BLaER1 treated with 17β-estradiol and CSF1 and Interleukin-3, amounts not matched to agents 10 nM and 100 nM (cell line): ENCODE data around the gene MBTPS2.
A peak's percentile ranks its signal among the peaks of the same experiment; 100 is the strongest.

Source experiments
- H3K27ac ChIP-seq, 11 experiments: shearing (Covaris generic); formaldehyde crosslinking; 2 replicates each; pipeline ENCODE4 v1.8.1; 2022
- H3K27me3 ChIP-seq, 11 experiments: shearing (Covaris generic); formaldehyde crosslinking; 2 replicates each; pipeline ENCODE4 v1.8.1; 2022
- H3K36me3 ChIP-seq, 11 experiments: shearing (Covaris generic); formaldehyde crosslinking; 2 replicates each; pipeline ENCODE4 v1.8.1; 2022
- H3K4me1 ChIP-seq, 10 experiments: shearing (Covaris generic); formaldehyde crosslinking; 2 replicates each; pipeline ENCODE4 v1.8.1; 2022
- H3K4me2 ChIP-seq, 11 experiments: shearing (Covaris generic); formaldehyde crosslinking; 2 replicates each; pipeline ENCODE4 v1.8.1; 2022
- H3K4me3 ChIP-seq, 10 experiments: shearing (Covaris generic); formaldehyde crosslinking; 2 replicates each; pipeline ENCODE4 v1.8.1; 2022
- H3K9ac ChIP-seq, 11 experiments: shearing (Covaris generic); formaldehyde crosslinking; 2 replicates each; pipeline ENCODE4 v1.8.1; 2022
- H3K9me3 ChIP-seq, 11 experiments: shearing (Covaris generic); formaldehyde crosslinking; replicated peaks in 1 of 11; 2 replicates each; pipeline ENCODE4 v1.8.1; 2022
- H4K20me1 ChIP-seq, 11 experiments: shearing (Covaris generic); formaldehyde crosslinking; 2 replicates each; pipeline ENCODE4 v1.8.1; 2022
- Cebpa-rat ChIP-seq, 11 experiments: shearing (Covaris generic); IDR thresholded peaks; 2 replicates each; pipeline ENCODE4 v1.8.1; 2022

Gene MBTPS2

DNA sequence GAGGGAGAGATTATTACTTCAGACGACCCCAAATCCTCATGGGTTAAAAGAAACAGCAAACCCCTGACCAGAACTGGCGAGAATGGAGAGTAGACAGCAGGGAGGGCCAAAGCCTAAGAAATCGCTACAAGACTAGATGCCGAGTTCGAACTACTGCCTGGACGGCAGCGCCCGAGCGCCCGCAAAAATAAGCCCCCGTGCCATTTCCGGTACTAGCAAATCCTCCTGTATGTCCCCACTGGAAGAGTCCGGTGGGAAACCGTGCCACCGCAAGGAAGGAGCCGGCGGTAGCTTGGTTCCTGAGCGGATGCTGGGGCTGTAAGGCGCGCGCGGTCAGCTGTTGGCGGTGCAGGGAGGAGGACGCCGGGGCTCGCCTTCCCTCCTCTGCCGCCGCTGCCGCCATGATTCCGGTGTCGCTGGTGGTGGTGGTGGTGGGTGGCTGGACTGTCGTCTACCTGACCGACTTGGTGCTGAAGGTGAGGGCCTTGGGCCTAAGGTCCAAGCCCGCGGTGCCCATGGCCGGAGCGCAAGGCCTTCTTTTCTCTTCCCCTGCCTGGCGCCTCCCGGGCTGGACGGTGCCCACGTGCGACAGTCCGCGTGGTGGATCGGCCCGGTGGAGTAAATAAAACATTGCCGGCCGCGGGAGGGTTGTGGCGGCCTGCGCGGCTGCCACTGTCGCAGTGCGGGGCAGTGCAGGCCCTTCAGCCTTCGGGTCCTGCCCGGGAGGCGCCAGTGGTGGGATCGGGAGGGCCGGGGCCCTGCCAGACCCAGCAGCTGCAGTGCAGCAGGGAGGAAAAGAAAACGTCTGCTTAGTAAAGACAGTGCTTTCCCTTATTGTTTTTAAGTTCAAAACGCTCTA is at the start of gene MBTPS2:
Gene MBTPS2, plus strand, starts transcription at position 284 of the 859 bp plus-strand sequence. Its CDS starts 118 bp downstream, at position 402.
- no peaks in the 10 kb centered on the region for H3K27me3 ChIP-seq
- peaks cover 0 to 10% (median 0%) of the 10 kb centered on the region in 10 experiments; a peak in 5 of 20 replicates for H3K4me1 ChIP-seq
- H4K20me1 ChIP-seq: no peaks in the 10 kb centered on the region
- peak within 1 kb of the TSS; percentile 76 to 95 (median 92) for H3K27ac ChIP-seq
- peak within 1 kb of the TSS; percentile 80 to 97 (median 92) for H3K9ac ChIP-seq
- peak within 1 kb of the TSS; percentile 47 to 79 (median 67) for H3K4me2 ChIP-seq
- H3K9me3 ChIP-seq: no peaks in the 10 kb centered on the region
- peak within 1 kb of the TSS; percentile 49 to 83 (median 76) for H3K4me3 ChIP-seq
- TF ChIP-seq Cebpa-rat (IDR thresholded peaks at IDR 0.05): no peak
- peaks cover 0 to 14% (median 5%) of the 10 kb centered on the region in 11 experiments; a peak in 12 of 22 replicates for H3K36me3 ChIP-seq

DNA sequence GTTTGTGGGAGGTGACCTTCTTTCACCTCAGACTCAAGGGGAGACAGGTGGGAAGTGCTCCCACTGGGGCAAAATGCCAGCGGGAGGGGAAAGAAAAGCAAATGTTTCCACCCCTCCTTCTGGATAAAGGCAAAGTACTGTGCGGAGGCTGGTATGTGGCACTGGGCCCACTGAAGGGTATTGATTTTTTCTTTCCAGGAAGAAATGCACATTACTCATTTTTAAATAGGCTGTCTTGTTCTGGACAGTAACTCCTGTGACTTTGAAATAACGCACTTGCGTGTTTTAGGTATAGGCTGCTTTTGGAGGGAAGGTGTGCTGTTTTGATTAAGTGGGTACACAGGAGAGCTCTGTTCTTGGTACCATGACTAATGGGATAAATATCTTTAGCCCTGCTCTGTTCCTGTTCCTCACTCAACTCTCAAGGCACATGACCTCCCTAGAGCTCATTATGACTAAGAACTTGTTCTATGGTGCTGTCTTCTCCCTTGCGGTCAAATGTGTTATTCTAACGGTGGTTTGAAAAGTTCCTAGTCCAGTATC is 40.7 kb upstream of the MBTPS2 start:
- no peak overlapping the region for H3K9ac ChIP-seq
- no peaks in the 10 kb centered on the region for H3K27me3 ChIP-seq
- H3K4me2 ChIP-seq: no peak overlapping the region
- TF ChIP-seq Cebpa-rat (IDR thresholded peaks at IDR 0.05): no peak
- H3K9me3 ChIP-seq: no peaks in the 10 kb centered on the region
- H3K4me1 ChIP-seq: no peaks in the 10 kb centered on the region
- H3K27ac ChIP-seq: no peak overlapping the region
- no peaks in the 10 kb centered on the region for H3K36me3 ChIP-seq
- no peaks in the 10 kb centered on the region for H4K20me1 ChIP-seq
- H3K4me3 ChIP-seq: no peak overlapping the region

DNA sequence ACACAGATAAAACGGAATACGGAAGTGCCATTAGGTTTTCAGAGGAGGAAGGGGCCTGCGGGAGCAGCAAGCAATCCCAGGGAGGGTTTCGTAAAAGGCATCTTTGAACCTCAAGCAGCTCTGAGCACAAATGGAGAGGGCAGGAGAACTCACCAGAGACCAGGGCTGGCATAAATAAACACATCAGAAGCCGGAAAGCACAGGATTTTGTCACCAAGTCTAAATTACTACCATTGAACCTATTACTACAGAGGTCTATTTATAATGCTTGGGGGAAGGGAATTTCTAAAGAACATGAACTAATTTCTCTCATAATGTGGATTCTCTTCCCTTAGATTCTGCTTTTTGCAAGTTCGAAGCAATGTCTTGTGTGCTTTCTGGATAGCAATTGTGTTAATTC is 39.6 kb upstream of the MBTPS2 start:
- H3K9ac ChIP-seq: no peak overlapping the region
- H3K27me3 ChIP-seq: no peaks in the 10 kb centered on the region
- H3K4me3 ChIP-seq: no peak overlapping the region
- no peaks in the 10 kb centered on the region for H3K36me3 ChIP-seq
- no peaks in the 10 kb centered on the region for H3K4me1 ChIP-seq
- H3K27ac ChIP-seq: no peak overlapping the region
- no peaks in the 10 kb centered on the region for H4K20me1 ChIP-seq
- no peaks in the 10 kb centered on the region for H3K9me3 ChIP-seq
- TF ChIP-seq Cebpa-rat (IDR thresholded peaks at IDR 0.05): no peak
- no peak overlapping the region for H3K4me2 ChIP-seq

DNA sequence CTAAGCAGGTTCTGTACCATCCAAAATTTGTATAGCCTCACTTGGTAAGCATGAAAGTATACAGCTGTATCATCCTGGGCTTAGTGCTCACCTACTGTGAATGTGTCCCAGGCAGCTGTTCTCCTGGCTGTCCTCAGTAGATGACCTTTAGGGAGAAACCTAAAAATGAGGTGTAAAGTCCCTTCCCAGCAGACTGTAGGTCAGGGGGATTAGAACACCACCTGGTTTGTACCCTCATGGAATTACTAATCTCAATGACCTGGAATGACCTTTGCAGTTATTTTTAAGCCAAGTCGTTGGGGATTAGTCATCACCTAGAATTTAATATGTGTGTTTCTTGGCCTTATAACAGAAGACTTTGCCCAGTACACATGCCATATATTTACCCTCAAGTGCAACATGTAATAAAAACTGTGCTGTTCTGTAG is 39.1 kb upstream of the MBTPS2 start:
- Histone ChIP-seq H3K4me2 (no peak overlapping the region), H3K27ac (no peak overlapping the region)

DNA sequence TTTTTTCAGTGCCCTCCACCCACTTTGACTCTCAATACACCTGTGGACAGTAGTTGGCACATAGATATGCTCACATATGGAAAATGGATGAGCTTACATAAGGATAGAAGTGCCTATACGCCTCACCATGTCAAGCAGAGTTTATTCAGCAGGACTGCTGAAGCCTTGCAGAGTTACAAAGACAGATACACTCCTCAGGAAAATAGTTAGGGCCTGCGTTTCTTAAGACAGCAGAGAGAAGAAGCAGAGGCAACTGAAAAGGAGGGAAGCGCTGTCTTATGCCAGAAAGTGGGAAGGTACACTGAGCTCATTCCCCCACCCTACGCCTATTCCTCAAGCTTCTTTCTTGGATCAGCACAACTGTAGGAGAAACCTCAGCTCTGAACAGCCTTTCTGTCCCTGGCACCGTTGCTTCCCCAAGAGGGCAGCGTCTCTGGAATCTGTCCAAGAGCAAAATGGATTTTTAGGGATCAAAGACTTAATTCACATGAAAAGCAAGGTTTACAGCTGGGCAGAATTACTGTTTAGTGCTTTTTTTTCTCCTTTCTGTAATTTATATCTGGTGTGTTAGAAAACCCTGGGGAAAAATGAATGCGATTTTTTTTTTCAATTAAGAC is 37.3 kb upstream of the MBTPS2 start:
- Histone ChIP-seq H3K4me1 (no peaks in the 10 kb centered on the region), H4K20me1 (no peaks in the 10 kb centered on the region), H3K9ac (no peak overlapping the region), H3K27me3 (no peaks in the 10 kb centered on the region), H3K4me3 (no peak overlapping the region), H3K36me3 (no peaks in the 10 kb centered on the region), H3K9me3 (no peaks in the 10 kb centered on the region), H3K27ac (no peak overlapping the region), H3K4me2 (no peak overlapping the region)
- TF ChIP-seq Cebpa-rat (IDR thresholded peaks at IDR 0.05): no peak

More for the DNA sequence above, 39.1 kb upstream of the MBTPS2 start:
- Histone ChIP-seq H3K9ac (no peak overlapping the region), H4K20me1 (no peaks in the 10 kb centered on the region), H3K36me3 (no peaks in the 10 kb centered on the region), H3K4me3 (no peak overlapping the region), H3K4me1 (no peaks in the 10 kb centered on the region), H3K9me3 (no peaks in the 10 kb centered on the region), H3K27me3 (no peaks in the 10 kb centered on the region)
- no peak for TF ChIP-seq Cebpa-rat (IDR thresholded peaks at IDR 0.05)

DNA sequence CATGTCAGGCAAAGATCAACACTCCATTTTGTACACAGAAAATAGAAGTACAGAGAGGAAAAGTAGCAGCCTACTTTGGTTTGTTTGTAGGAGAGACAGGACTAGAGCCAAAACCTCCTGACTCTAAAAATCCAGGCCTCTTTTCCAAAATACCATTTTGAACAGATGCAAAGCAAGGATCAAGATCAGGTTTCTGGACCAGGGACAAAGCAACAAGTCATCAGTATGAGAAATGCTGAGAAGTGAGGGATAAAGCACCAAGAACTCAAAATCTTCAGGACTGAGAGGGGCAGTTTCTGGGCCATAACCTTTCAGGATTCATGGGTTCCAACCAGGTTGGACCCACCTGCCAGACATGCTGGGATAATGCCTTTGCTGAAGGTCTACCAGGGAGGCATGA is 36.6 kb upstream of the MBTPS2 start:
- TF ChIP-seq Cebpa-rat (IDR thresholded peaks at IDR 0.05): no peak
- Histone ChIP-seq H3K4me3 (no peak overlapping the region), H3K4me1 (no peaks in the 10 kb centered on the region), H3K36me3 (no peaks in the 10 kb centered on the region), H3K27ac (no peak overlapping the region), H3K9me3 (no peaks in the 10 kb centered on the region), H3K4me2 (no peak overlapping the region), H3K9ac (no peak overlapping the region), H3K27me3 (no peaks in the 10 kb centered on the region), H4K20me1 (no peaks in the 10 kb centered on the region)

DNA sequence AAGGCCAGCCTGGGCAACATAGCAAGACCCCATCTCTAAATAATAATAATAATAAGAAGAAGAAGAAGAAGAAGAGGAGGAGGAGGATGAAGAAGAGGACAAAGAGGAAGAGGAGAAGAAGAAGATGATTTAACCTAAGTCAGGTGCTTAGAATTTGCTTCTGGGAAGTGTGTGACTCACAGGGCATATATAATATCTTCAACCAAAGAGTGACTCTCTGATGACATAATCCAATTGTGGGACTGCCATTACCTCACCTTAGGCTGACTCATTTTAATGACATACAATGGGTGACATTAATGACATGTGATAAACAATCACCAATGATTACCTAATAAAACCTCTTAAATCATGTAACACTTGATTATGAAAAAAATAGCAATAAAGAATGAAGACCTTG is 32.7 kb upstream of the MBTPS2 start:
- Histone ChIP-seq H3K36me3 (no peaks in the 10 kb centered on the region), H3K27ac (no peak overlapping the region), H3K9me3 (peaks cover 0 to 5% (median 0%) of the 10 kb centered on the region in 11 experiments; a peak in 1 of 22 replicates), H3K9ac (no peak overlapping the region), H3K27me3 (no peaks in the 10 kb centered on the region), H3K4me3 (no peak overlapping the region), H3K4me1 (no peaks in the 10 kb centered on the region), H3K4me2 (no peak overlapping the region), H4K20me1 (no peaks in the 10 kb centered on the region)
- TF ChIP-seq Cebpa-rat (IDR thresholded peaks at IDR 0.05): no peak

DNA sequence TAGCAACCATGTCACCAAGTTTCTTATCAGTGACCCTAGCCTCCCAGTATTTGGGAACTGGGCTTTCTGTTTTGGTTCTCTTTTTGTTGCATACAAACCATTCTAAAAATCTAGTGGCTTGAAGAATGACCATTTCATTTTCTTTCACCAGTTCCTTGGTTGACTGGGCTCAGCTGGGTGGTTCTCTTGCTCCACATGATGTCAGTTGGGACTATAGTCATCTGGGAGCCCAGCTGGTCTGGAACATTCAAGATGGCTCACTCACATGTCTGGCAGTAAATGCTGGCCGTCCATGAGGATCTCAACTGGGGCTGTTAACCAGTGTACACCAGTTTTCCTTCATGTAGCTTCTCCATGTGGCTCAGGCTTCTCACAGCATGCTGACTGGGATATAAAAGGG is 27.6 kb upstream of the MBTPS2 start:
- Histone ChIP-seq H3K9me3 (peaks cover 0 to 12% (median 0%) of the 10 kb centered on the region in 11 experiments; a peak in 1 of 22 replicates), H3K27me3 (no peaks in the 10 kb centered on the region), H4K20me1 (no peaks in the 10 kb centered on the region), H3K4me1 (no peaks in the 10 kb centered on the region), H3K36me3 (no peaks in the 10 kb centered on the region), H3K4me3 (no peak overlapping the region), H3K27ac (no peak overlapping the region), H3K4me2 (no peak overlapping the region), H3K9ac (no peak overlapping the region)
- no peak for TF ChIP-seq Cebpa-rat (IDR thresholded peaks at IDR 0.05)

DNA sequence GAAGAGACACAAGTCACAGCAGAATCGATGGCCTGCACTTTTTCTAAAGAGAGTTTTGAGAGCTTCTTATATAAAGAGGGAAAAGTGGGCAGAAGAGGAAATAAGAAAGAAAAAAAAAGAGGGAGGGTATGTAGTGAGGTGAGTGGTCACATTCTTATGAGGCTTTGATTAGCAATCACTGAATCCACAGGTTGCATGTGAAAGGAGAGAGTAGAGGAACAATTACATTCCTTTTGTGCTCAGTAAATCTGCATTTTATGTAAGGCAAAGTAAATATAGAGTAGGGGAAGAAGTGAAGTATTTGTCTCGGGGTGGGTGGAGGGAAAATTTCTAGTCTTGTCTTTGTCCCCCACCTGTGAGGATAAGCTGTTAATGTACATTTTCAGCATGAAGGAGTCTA is 26.8 kb upstream of the MBTPS2 start:
- Histone ChIP-seq H3K27me3 (no peaks in the 10 kb centered on the region), H3K9ac (no peak overlapping the region), H3K4me1 (no peaks in the 10 kb centered on the region), H3K27ac (no peak overlapping the region), H4K20me1 (no peaks in the 10 kb centered on the region), H3K36me3 (no peaks in the 10 kb centered on the region), H3K9me3 (peaks cover 0 to 12% (median 0%) of the 10 kb centered on the region in 11 experiments; a peak in 1 of 22 replicates), H3K4me2 (no peak overlapping the region), H3K4me3 (no peak overlapping the region)
- no peak for TF ChIP-seq Cebpa-rat (IDR thresholded peaks at IDR 0.05)
